SH-SY5Y (cell line): ENCODE results near the gene TMEM272.

Experiments
- GATA2 ChIP-seq: IDR thresholded peaks from 2 replicates; pipeline ENCODE4 v1.6.1; 2011; ENCODE audit warnings: mild to moderate bottlenecking, low read depth, low read length
- GATA3 ChIP-seq: IDR thresholded peaks from 2 replicates; pipeline ENCODE4 v1.6.1; 2011; ENCODE audit warnings: low read depth, mild to moderate bottlenecking, low read length, moderate library complexity

DNA sequence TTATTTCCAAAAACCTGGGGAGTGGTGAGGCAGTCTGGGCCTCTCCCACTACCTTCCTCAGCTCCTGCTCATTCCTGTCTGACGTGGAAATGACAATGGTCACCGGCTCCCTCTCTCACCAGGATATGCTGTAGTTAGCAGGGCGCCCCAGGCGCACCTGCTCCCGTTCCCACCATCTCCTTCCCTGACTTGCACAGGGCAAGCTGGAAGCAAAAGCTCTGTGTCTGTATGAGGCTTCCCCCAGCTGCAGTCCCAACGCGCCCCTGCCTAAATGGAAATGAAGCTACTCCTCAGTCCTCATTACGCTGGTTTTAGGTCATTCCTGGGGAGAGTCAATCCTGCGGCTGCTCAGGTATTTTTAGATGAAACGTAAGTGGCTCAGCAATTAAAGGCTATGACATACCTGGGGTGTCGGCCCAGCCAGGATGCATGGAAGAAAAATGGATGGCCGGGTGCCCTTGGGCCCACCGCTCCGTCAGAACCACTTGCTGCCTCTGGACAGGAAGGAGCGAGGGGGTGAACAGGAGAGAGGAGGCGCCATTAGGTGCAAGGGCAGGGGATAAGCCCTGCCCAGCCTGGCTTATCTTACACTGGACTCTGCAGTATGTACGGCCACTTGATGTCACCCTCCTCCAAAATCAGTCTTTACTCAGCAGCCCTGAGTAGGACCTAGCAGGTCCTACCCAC is 73.4 kb downstream of the TMEM272 start:
- no peak for TF ChIP-seq GATA2
- no peak for TF ChIP-seq GATA3
